NT2/D1 (cell line): ENCODE measurements around the gene IFI44L.

Experiments
- SUZ12 ChIP-seq: IDR thresholded peaks from 2 replicates; pipeline ENCODE4 v1.6.1; 2011; ENCODE audit not compliant: insufficient read length, insufficient read depth; ENCODE audit errors: extremely low read depth
- YY1 ChIP-seq: IDR thresholded peaks from 2 replicates; pipeline ENCODE4 v1.6.1; 2011; ENCODE audit not compliant: insufficient read length, insufficient read depth
- ZNF274 ChIP-seq: IDR thresholded peaks from 2 replicates; pipeline ENCODE4 v1.6.1; 2011; ENCODE audit warnings: mild to moderate bottlenecking, low read depth, low read length

DNA sequence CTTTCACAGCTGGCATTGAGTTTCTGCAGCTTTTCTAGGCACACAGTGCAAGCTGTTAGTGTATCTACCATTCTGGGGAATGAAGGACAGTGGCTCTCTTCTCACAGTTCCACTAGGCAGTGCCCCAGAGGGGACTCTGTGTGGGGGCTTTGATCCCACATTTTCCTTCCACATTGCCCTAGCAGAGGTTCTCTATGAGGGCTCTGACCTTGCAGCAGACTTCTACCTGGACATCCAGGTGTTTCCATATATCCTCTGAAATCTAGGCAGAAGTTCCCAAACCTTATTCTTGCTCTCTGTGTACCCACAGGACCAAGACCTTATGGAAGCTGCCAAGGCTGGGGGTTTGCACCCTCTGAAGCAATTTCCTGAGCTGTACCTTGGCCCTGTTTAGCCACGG is 27.0 kb downstream of the IFI44L start:
- no peak for TF ChIP-seq ZNF274
- no peak for TF ChIP-seq YY1
- TF ChIP-seq SUZ12, result no peak
